GM21723 (cell line): ENCODE results near the gene LIMS2.

ENCODE experiments used
- ATAC-seq: cut with Tn5 transposase; IDR thresholded peaks from one replicate; pipeline ENCODE4 v1.9.1; 2021; ENCODE audit warnings: mild to moderate bottlenecking, moderate library complexity; ENCODE audit not compliant: unreplicated experiment

LIMS2 gene

GRCh38 chr2:127675331-127676261 is at the start of gene LIMS2:
Gene LIMS2, minus strand, starts transcription at chr2:127675530. Its CDS starts 506 bp downstream, at chr2:127675024.
- ATAC-seq: no peak

- no peak for ATAC-seq
These were observed 47.5 kb upstream of the LIMS2 start for GRCh38 chr2:127722807-127723206.

GRCh38 chr2:127721978-127722355 is 46.6 kb upstream of the LIMS2 start:
- ATAC-seq: no peak

GRCh38 chr2:127721311-127721977 is 46.1 kb upstream of the LIMS2 start:
- ATAC-seq: no peak

- no peak for ATAC-seq
These were observed 44.2 kb upstream of the LIMS2 start for GRCh38 chr2:127719301-127720218.

GRCh38 chr2:127718271-127718670 is 42.9 kb upstream of the LIMS2 start:
- no peak for ATAC-seq

GRCh38 chr2:127715778-127716449 is 40.6 kb upstream of the LIMS2 start:
- no peak for ATAC-seq

GRCh38 chr2:127713562-127713961 is 38.2 kb upstream of the LIMS2 start:
- ATAC-seq: no peak

GRCh38 chr2:127712999-127713398 is 37.7 kb upstream of the LIMS2 start:
- ATAC-seq: no peak

- no peak for ATAC-seq
These were observed 34.0 kb upstream of the LIMS2 start for GRCh38 chr2:127709336-127709735.

GRCh38 chr2:127707890-127708648 is 32.7 kb upstream of the LIMS2 start:
- ATAC-seq: no peak

GRCh38 chr2:127706215-127706990 is 31.1 kb upstream of the LIMS2 start:
- ATAC-seq: no peak

- no peak for ATAC-seq
These were observed 30.2 kb upstream of the LIMS2 start for GRCh38 chr2:127705391-127706065.

GRCh38 chr2:127704641-127705390 is 29.5 kb upstream of the LIMS2 start:
- ATAC-seq: no peak

- no peak for ATAC-seq
These were observed 28.0 kb upstream of the LIMS2 start for GRCh38 chr2:127703282-127703681.

- no peak for ATAC-seq
These were observed 27.2 kb upstream of the LIMS2 start for GRCh38 chr2:127702395-127703009.

GRCh38 chr2:127701651-127702394 is 26.5 kb upstream of the LIMS2 start:
- peak; percentile 49 for ATAC-seq
